NCI-H1092 treated with DMSO at 0.1 percent for 48 hours (cell line): Measurements from ENCODE around the gene C22orf42.
"Not testable (repeated sequence)": the region's sequence is repeated elsewhere in the genome, so short reads cannot be mapped to it uniquely, and the experiment has no call there.

Source experiments
- DNase-seq: peaks from one replicate; lab custom pipeline; 2025; lab: John Stamatoyannopoulos, UW

C22orf42 gene

DNA sequence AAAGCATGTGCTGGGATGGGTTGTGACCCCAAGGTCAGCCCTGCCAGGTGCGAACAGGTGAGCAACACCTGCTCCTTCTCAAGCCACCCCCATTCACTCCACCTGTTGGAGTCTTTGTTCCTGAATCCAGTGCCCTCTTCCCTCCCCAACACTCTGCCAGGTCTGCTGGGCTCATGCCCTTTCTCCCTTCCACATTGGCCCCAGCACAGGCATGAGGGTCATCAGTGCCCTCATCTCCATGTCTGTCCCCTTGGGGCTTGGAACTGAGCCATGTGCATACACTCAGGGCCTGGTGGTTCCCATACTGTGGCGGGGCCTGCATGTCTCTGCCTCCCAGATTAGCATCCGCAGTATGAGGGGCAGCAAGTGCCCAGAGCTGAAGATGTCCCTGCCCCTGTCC lies 26.7 kb upstream of the C22orf42 start:
- DNase-seq = no peak

DNA sequence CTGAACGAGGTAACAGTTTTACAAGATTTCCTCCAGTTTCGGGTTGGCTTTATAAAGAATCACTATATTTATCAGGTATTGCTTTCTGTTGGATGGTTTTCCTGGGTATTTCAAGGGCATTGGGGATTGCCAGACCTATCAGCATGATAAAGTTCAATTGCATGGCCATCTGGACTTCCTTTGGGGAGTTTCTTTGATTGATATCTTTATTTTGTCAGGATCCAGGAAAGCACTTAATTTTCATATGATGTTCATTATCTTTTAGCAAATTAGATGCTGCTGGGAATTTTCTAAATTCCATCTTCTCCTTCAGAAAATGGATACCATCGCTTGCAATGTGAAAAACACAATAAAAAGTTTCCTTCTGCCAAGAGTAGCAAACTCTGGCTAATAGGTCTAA lies 24.5 kb upstream of the C22orf42 start:
- DNase-seq = no peak

DNA sequence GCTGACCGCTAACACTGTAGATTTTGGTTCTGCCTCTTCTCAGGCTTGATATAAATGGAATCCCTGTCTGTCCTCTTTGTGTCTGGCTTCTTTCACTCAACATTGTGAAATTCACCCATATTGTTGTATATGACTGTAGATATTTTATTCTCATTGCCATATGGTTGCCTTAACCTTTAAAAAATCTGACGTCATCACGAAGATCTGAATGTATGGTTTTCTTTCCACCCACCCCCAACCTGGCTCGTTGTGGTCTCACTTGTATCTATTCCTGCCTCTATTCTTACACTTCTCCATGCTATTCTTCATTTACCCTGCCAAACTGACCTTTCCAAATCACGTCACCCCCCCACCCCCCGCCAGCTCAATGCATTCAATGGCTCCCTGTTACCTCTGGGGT lies 21.9 kb upstream of the C22orf42 start:
- DNase-seq = no peak

DNA sequence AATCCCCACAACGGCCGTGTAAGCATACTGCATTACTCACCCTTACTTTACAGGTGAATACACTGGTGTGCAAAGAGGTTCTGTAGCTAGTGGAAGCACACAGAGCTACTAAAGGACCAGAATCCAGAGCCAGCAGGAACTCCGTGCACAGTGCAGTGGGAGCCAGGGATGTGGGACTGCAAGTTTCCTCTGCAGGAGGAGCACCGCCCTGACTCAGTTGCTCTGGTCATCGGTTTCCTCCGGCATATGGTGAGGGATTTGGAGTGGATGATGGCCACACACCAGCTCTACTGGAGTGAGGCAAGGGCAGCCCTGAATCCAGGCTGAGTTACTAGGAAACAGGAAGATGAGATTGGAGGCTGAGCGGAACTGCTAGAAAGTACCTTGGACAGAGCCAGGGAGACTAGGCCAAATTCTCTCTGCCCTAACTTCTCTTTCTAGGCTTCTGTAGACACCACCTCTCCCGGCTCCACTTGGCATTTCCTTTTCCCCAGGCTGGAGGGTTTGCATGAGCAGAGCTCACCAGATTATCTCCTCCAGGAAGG lies 18.2 kb upstream of the C22orf42 start:
- DNase-seq = no peak

DNA sequence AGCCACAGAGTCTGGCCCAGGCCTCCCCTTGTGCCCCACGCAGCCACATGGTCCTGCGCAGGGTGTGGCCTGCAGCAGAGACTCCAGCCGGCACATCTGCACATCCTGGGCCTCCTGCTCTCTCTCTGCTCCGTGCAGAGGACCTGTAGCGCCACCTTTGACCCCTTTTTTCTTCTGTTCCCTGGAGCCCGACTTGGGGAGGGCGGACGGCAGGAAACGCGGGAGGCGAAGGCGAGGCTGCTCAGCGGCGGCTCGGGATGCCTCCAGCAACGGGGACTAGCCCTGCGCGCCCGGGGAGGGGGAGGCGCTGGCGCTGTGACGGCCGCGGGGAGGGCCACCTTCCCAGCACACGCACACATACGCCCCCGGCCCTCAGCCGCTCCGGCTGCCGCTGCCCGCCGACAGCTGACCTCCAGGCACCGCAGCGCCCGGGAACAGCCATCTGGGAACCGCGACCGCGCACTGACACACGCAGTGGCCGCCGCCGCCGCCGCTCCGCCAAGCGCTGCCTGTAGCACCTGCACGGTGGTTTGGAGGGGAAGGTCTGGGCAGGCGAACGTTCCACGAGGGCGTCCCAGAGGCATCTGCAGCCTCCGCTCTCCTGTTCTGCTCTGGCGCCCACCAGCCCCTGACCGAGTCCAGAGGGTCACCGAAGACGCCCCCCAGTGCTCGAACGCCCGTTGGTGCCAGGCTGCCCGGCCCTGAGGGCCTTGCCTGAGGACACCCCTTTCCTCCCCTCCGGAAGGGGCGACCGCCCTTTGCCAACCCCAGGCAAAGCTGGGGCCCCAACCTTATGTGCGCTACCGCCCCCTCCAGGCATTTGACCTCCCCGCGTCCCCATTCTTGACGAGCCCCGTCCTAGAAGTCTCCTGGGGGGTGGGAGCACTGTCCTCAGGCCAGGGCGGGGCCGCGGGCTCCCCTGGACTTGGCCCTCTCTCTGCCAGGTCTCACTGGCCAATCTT lies 16.9 kb upstream of the C22orf42 start:
- peak; percentile 9 for DNase-seq

DNA sequence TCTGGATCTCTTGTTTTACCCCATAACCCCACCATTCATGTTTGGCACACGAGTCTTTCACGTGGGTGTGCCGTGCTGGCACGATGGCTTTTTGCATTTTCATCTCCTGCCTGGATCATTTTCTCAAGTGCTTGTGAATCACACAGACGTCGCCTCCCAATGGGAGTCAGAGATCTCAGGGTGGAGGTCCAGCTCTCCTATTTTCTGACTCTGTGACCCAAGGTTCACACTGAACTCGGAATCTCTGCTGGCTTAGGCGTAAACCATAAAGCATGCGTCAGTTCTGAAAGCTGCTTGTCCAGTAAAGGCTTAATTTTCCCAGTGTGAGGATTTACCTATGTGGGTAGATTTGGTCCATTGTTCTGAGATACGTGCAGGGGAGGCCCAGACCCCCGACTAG lies 16.0 kb upstream of the C22orf42 start:
- no peak for DNase-seq

DNA sequence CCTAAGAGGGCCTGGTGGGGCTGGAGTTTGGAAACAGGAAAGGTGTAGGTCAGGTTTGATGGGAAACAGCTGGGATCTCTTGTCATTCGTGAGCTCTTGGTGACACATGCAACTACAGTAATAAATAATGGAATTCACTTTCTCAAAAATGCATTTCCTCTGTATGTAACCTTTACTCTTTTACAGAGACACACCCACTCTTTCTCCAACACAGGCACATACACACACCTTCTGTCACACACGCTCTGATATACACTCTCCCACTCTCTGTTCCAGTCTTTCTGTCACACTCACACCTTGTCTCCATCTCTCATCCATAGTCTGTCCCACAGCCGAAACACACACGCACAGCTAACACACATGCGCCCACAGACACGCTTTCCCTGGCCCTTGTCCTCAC lies 6.6 kb upstream of the C22orf42 start:
- no peak for DNase-seq

DNA sequence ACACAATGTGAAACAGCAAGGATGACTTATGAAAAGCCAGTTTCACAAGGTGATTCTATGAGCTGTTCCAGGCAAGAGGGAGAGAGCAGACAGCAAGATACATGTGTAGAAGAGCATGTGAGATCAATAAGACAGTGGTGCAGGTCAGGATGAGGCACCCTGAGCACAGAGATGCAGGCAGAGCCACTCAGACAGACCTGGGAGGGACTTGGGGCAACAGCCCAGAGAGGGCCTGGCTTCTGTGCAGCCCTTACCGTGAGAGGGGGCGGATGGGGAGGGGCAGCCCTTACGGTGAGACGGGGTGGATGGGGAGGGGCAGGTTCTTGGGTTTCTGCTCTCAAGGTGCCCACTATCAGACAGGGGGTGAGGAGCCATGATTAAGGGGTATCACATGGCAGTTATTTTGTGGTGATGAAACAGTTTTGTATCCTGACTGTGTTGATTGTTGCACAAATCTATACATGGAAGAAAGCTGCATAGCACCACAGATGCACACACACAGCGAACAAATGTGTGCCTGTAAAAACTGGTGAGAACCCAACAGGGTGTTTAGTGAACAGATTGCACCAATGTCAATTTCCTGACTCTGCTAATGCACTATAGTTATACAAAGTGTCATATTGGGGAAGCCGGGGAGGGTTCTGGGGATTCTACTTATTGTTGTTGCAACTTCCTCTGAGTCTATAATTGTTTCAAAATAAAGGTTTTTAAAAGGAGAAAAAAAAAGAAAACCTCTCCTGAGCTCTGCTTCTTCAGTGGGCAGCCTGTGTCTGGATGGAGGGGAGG lies 5.2 kb upstream of the C22orf42 start:
- no peak for DNase-seq

DNA sequence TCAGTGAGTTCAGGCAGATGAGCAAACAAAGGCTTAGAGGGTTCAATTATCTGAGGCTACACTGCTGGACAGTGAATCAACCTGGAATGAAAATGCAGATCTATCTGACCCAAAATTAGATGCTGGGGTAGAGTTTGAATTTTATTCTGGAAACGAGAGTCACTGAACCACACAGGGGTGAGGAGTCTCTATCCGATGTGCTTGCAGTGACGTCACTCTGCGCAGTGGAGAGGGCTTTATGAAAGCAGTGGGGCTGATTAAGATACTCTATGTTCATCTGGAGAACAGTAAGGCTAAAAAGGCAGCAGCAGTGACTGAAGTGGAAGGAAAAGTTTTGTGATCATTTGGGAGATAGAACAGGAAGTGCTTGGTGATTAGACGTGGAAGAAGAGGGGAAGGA lies 1.3 kb upstream of the C22orf42 start:
- DNase-seq = not testable (repeated sequence)

DNA sequence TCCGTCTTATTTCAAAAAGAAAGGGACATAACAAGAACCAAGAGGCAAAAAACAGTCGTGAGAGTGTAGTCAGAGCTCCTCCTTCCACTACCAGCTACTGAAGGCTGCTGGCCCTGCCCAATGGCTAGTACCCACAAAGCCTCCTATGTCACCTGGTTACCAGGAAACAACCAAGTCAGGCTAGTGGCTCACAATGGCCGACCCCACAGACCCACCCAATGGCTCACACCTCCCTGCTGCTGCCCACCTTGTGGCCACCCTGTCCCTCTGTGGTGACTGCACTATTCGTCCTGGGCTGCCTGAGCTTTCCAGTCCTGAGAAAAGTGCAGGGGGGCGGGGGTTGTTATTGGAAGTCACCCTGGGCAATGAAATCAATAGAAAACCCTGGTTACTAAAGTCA lies 1.5 kb downstream of the C22orf42 start:
- not testable (repeated sequence) for DNase-seq

DNA sequence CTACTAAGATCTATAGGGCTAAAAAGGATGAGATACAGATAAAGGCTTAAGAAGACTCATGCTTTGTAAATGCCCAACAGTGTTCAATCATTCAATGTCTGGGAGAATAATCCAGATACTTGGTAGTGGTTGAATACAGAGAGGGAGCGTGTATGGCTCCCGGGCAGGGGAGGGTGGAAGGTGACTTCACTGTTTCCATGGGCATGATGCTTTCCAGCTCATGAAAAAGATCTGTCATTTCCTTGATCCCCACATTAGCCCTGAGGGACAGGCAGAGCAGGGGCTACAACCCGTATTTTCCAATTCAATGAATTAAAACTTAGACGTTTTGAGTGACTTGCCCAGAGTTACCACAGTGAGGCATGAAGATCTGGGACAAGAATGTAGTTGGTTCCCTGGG lies 4.4 kb downstream of the C22orf42 start:
- DNase-seq = not testable (repeated sequence)

DNA sequence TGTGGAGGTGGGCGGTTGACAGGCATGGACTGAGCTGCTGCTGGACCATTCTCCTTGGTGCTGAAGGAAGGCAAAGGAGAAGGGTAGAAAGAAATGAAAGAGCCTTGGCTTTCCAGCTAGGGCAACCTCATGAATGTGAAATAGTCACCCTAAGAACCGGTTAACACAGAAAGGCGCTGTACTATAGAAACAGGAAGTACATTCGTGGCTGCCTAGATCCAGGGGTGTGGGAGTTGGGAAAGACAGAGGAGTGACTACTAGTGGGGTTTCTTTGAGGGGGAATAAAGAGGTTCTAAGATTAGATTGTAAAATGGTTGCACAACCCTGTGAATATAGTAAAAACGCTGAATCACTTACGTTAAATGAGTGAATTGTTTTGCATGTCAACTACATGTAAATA lies 7.5 kb downstream of the C22orf42 start:
- not testable (repeated sequence) for DNase-seq

DNA sequence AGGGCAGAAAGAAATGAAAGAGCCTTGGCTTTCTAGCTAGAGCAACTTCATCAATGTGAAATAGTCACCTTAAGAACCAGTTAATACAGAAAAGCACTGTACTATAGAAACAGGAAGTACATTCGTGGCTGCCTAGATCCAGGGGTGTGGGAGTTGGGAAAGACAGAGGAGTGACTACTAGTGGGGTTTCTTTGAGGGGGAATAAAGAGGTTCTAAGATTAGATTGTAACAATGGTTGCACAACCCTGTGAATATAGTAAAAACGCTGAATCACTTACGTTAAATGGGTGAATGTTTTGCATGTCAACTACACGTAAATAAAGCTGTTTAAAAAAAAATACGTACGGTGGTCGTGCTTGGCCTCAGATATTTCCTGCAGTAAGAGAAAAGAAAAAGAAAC lies 8.5 kb downstream of the C22orf42 start:
- DNase-seq = not testable (repeated sequence)

DNA sequence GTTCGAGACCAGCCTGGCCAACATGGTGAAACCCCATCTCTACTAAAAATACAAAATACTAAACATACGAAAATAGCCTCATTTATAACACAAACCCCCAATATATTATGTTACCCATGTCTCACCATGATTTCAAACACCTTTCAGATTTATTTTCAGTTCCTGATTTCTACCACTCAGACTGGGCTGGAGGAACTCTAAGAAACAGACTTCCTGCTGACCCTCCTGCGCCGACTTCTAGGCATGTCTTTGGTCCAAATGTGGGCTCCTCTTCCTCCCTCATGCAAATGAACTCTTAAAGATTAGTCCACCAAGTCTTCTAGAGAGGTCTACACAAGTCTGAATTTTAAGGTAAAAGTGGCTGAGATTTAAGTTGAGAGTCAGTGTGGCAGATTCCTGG lies 10.7 kb downstream of the C22orf42 start:
- not testable (repeated sequence) for DNase-seq

DNA sequence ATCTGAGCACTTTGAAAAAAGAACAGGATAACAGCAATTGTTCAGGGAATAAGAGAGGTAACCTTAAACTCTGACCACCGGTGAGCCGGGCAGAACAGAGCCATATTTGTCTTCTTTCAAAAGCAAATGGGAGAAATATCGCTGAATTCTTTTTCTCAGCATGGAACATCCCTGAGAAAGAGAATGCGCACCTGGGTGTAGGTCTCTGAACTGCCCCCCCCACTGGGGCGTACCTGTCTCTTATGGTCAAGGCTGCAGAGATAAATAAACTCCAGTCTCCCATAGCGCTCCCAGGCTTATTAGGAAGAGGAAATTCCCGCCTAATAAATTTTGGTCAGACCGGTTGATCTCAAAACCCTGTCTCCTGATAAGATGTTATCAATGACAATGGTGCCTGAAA lies 12.0 kb downstream of the C22orf42 start:
- DNase-seq = not testable (repeated sequence)

DNA sequence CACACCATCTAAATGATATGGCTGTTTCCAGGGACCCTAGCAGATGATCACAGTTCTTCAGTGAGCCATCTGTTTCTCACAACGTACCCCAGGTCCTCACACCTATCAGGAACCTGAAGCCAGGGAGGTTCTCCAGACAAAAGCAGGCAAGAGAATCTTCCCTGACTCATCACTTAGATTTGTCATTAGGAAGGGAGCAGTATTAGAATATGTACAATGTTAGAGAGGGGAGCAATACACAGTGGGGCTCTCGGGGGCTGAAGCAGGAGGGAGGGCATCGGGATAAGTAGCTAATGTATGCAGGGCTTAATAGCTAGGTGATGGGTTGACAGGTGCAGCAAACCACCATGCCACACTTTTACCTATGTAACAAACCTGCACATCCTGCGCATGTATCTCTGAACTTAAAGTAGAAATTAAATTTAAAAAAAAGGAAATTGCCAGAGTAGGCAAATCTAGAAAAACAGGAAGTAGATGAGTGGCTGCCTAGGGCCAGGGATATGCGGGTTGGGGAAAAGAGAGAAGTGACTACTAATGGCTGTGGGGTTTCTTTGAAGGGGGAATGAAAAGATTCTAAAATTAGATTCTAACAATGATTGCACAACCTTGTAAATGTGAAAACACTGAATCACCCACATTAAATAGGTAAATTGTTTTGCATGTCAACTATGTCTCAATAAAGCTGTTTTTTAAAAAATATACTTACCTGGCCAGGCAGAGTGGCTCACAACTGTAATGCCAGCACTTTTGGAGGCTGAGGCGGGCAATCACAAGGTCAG lies 14.4 kb downstream of the C22orf42 start:
- DNase-seq = no peak

DNA sequence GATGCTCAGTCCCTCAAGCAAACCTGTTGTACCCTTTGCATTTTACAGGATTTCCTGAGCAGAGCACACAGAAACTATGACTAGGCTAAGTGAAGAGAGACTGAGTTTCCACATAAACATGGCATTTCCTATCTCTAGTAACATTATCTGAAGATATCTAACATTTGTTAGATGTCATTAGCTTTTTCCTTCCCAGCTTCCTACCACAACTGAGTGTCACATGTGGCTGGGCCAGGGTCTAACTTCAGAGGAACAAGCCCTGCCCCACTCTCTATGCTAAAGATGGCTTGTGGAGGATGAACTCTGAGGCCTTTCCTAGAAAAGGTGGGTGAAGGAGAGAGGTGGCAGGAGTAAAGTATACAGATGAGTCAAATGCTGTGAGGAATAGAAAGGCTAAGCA lies 16.5 kb downstream of the C22orf42 start:
- DNase-seq = no peak

DNA sequence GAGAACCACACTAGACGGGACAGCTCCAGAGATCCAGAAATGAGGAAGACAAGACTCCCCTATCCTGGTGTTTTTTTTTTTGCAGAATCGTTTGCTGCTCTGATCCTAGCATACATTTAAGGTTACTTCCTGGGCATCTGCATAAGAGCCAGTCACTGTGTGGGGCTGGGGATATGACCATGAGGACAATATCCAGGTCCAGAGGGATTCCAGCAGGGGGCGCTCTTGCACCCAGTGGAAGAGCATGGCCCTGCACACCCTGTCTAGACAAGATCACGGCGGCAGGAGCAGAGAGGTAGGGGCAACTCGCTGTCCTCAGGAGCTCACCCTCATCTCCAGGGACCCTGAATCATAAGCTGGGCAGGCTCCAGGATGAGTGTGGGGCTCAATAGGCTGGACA lies 18.4 kb downstream of the C22orf42 start:
- not testable (repeated sequence) for DNase-seq

DNA sequence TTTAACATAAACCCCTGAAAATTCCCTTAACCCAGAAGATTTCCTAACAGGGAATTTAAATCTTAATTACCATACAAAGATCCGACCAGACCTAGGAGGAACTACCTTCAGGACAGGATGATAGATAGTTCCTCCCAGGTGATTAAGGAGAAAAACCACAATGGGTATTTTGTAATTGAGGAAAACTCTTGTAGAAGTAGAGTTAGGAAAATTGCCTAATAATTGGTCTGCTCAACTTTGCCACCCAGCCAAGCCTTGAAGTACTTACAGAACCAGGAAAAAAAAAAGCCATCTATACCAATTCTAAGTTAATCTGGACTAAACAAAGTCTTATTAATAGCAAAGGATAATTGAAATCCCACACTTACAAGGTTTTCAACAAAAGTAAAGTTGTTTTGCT lies 20.5 kb downstream of the C22orf42 start:
- not testable (repeated sequence) for DNase-seq

DNA sequence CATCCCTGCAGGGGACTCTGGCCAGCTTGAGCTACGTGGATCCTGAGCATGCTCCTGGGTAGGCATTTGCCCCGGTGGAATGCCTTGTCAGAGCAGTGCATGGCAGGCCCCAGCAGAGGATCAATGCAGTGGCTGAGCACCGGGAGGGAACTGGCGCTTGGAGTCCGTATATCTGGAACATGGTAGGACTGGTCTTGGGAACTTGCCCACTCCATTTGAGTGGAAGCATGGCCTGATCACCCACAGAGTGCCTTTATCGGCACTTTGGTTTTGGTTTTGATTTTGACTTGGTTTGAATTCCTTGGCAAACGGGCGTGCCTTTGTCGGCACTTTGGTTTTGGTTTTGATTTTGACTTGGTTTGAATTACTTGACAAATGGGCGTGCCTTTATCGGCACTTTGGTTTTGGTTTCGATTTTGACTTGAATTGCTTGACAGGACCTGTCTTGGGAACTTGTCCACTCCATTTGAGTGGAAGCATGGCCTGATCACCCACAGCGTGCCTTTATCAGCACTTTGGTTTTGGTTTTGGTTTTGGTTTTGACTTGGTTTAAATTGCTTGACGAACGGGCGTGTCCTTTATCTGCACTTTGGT lies 21.3 kb downstream of the C22orf42 start:
- not testable (repeated sequence) for DNase-seq

DNA sequence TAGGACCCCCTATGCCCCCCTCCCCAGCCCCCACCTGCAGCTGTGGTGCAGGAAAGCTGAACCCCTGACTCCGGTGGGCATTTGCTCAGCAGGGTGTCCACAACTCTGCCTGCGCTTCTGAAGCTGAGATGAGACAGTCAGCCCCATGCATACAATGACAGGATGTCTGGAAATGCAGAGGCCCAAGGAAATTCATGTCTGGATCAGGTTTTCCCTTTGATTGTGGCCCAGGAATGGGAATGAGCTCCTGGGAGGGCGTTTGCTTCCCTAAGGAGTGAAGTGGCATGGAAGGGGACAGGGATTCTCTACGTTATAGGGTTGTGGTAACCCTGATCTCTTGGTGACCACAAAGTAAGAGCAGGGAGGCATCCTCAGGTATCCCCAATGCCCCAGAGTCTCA lies 22.2 kb downstream of the C22orf42 start:
- not testable (repeated sequence) for DNase-seq

DNA sequence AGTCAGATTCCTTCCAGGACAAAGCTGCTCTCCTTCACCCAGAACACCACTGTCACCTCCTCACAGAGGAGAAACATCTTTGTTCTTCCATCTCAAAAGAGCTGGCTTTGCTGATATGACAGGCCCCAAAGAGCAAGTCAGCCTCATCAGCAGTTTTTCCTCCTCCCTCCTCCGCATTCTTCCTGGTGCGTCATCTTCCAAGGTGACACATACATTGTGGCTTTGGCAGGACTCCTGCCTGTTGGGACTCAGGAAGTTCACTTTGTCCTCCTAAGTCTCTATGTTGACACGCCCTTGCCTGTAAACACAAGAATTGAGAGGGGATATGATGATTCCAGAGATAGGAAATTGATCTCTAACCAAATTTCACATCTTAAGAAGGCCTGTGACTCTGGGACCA lies 23.1 kb downstream of the C22orf42 start:
- not testable (repeated sequence) for DNase-seq
